ENCODE results near the gene STK40.

GRCh38 chr1:36324353-36324703, 61.4 kb downstream of the STK40 start:
- no peak for TF ChIP-seq ZNF274 (IDR thresholded peaks at IDR 0.05; ENCODE audit: low read depth, low read length)
- no peak for TF ChIP-seq SUZ12 (IDR thresholded peaks at IDR 0.05; ENCODE audit: extremely low read depth, insufficient read depth, insufficient read length)
